GM19372 (cell line): ENCODE measurements around the gene MLLT3.

ENCODE experiments used
- ATAC-seq: cut with Tn5 transposase; IDR thresholded peaks from one replicate; pipeline ENCODE4 v1.9.1; 2021; ENCODE audit warnings: mild to moderate bottlenecking, low read depth, moderate library complexity; ENCODE audit not compliant: unreplicated experiment

Gene MLLT3

DNA sequence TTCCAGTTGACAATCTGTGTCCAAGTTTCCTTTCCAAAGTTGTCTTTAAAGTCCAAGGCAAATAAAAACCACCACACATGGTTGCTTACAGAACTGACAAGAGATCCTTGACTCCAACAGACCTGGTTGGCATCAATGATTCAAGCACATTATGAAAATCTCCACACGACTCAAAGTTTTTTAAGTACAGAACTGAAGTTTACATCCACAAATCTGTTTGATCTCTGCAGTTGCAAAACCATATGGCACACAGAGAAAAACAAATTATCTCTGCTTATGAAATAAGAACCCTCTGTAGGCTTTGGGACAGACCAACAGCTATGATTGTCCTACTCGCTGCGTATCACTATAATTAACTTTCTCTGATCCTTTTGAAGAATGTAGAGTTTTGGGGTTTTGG, 60.8 kb downstream of the MLLT3 start:
- ATAC-seq: no peak

DNA sequence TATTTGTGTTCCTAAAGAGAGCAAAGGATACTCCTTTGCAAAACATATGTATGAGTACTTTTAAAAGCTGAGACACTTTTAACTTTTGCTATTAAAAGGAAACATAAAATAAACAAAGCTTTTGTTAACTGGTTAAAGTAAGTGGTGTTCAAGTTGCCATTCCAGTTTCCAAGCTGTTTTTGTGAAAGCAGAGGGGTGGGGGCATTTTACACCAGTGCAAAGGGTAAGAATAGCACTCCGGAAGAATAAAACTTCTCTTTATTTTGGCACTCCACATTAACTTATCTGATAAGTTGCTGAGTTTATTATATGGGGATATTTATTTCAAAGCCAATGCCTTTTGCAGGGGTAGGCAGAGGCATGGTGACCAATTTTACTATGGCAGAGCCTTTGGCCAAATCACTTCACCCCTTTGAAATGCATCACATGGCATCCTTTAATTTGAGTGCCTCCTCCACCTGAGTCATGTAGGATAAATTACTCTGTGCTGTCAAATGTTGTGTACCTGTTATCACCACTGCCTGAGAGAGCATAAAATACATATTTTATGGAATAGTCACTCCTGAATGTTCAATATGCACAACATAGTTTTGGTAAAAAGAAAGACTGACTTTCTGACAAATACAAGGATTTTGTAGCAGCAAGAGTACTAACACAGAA, 62.9 kb downstream of the MLLT3 start:
- no peak for ATAC-seq

DNA sequence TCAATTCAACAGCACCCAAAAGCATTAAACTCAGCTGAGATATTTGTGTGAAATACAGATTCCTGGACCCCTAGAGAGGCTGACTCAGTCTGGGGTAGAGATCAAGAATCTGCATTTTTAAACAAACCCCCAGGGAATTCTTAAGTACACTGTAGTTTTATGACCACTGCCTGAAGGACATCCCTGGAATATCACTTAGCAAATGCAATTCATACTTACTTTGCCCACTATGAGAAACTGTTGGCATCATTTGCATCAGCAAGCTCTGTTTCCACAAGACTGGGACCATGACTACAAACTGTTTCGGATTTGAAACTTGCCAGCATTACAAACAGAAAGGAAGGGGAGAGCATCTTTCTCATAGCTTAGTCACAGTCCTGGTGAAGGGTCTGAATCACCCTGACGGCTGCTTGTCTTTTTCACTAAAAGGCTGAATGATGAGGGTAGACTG, 63.7 kb downstream of the MLLT3 start:
- ATAC-seq: no peak

DNA sequence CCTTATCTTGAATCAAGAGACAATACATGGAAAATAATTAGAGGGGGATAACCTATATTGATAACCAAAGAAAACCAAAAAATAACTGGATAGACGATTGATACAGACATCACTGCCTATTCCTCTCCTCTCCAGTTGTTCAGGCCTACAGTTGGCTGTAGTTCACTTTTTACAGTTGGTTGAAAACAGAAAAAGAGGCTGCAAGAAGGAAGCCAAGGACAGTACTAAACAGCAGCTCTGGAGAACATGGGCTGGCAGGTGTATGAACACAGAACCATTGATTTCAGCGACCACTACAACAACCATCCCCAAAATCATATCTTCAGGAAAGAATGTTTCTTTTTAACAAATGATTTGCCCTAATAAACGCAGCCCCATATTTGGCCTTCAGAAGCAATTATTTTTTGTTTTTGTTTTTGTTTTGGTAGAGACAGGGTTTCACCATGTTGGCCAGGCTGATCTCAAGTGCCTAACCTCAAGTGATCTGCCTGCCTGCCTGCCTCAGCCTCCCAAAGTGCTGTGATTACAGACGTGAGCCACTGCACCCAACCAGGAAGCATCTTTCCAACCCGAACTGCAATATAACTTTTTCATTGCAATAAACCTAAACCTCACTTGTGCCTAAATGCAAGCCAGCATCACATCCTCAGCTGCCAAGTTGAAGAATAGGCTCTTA, 64.3 kb downstream of the MLLT3 start:
- ATAC-seq: no peak

DNA sequence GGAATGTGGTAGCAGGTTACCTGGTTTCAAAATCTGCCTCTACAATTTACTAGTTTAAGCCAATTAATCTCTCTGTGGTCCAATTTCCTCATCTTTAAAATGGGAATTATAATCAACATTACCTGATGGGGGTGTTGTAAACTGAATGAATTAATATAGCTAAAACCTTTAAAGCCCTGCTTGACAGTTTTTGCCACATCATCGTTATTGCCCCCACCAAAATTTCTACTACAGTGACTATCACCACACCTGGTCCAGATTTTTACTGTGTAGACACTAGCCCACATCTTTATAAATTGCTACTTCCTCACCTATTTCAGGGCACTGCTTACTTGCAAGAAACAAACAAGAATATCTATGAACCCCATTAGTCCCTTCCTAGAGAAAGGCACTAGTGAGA, 65.0 kb downstream of the MLLT3 start:
- no peak for ATAC-seq

DNA sequence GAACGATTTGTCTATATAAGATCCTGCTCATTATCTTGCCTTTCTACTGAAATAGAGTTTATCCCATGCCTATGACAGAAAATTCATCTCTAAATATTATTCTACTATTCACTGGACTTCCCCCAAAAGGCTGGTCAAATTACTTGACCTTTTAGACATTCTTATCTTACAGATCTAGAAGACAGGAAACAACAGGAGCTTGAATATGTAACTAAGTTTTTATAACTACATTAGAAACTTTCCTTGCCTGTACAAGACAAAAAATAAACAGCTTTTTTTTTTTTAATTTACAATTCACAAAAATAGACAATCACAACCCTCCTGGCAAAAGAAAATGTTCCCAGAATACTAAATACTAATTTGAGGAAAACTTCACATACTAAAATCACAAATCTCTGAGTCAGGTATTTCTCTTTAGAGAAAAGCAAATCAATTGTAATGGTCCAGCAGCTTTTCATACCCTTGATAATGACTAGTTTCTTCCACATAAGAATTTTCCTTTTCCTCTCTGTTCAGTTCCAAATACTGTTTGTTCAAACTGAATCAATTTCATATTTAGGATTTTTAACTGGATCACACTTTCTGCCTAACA, 68.6 kb downstream of the MLLT3 start:
- ATAC-seq: no peak

DNA sequence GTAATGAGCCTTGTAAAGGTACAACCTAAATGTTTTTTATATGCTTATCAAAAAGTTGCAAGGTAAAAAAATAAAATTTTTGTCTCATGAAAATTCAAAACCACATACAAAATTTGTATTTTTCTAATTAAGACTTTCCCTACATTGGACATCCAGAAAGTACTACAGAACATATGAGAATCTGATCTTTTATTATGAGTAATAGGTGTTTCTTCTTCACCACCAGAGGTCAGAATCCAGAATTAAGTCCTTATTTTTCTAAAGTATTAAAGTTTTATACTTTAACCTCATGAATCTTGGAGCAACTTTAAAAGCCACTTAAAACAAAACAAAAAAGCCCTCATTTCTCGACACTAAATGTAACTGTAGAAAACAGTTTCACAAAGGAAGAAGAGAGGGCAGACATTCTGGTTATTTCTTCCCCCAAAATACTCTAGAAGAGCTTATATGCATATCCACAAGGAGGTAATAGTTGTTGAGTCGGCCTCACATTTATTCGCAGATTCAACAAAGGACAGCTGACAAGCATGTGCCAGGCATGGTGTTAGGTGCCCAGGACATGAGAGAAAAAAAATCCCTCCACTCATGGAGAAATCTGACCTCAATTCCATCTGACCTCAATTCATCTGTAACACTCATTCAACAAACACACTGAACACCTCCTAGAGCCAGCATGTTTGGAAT, 69.3 kb downstream of the MLLT3 start:
- no peak for ATAC-seq

DNA sequence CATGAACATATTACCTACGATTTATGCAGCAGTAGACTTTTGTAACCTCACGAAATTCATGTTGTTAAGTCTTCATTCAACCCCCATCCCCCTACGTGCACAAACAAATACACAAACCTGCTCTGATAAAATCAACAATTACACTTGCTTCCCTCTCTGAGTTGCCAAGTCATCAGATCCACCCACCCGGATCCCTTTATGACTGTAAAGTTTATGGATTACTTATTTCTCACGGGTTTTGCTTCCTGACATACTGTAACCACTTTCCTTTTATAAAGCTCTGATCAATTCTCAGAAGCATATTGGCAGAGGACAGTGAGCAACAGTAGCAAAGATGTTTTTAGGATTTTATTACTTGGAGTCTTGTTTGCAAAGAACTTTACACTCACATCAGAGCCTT, 70.5 kb downstream of the MLLT3 start:
- peak; percentile 76 for ATAC-seq

DNA sequence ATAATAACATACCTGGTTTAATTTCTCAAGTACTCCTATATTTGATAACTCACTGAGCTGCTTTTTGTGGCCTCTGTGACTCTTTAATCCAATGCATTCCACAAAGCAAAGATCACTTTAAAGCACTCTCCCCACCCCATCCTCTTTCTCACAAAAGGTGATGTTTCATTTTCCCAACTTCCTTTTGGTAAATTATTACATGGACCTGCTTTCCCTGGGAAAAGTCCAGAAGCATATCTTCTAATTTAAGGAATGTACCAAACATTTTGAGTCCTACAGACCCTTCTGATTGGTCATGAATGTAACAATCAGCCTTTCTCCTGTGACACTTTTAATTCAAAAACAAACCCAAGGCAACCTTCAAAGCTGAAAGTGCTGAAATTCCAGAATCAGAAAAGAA, 71.1 kb downstream of the MLLT3 start:
- no peak for ATAC-seq

DNA sequence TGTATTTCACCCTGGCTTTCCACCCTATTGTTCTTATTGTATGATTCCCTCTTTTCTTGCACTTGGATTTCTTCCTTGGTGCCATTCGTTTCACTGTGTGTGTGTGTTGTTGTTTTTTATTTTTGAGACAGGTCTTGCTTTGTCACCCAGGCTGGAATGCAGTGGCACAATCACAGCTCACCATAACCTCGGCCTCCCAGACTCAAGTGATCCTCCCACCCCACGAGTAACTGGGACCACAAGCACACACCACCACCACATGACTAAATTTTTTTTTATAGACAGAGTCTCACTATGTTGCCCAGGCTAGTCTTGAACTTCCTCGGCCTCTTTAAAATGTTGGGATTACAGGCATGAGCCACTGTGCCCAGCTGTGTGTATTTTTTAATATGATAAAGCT, 72.0 kb downstream of the MLLT3 start:
- no peak for ATAC-seq

DNA sequence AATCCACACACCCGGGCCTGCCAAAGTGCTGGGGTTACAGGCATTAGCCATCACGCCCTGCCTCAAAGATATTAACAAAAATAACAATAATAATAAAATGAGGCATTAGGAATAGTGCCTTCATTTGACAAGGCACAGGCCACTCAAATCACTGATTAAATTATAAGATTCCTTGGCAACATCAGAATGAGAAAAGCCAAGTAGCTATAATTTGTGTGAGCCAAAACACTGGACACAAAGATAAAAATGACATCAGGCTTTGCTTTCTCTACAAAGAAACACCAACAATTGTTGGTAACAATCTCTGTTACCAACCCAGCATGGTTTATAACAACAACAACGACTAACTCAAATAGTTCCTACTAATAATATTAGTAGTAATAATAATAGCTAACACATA, 73.2 kb downstream of the MLLT3 start:
- no peak for ATAC-seq

DNA sequence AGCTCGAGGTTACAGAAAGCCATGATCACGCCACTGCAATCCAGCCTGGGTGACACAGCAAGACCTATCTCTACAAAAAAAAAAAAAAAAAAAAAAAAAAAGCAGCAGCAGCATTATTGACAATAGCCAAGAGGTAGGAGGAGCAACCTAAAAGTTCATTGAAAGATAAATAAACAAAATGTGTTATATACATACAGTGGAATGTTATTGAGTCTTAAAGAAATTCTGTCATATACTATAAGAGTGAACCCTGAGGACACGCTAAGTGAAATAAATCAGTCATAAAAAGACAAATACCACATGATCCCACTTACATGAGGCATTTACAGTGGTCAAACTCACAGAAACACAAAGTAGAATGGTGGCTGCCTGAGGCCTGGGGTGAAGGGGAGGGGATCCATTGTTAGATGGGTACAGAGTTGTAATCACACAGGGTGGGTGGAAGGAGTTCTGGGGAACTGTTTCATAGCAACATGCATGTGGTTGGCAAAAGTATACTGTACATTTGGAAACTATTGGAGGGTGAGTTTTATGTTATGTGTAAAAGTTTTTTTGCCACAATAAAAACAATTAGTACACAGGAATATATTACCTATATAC, 77.2 kb downstream of the MLLT3 start:
- ATAC-seq: no peak

DNA sequence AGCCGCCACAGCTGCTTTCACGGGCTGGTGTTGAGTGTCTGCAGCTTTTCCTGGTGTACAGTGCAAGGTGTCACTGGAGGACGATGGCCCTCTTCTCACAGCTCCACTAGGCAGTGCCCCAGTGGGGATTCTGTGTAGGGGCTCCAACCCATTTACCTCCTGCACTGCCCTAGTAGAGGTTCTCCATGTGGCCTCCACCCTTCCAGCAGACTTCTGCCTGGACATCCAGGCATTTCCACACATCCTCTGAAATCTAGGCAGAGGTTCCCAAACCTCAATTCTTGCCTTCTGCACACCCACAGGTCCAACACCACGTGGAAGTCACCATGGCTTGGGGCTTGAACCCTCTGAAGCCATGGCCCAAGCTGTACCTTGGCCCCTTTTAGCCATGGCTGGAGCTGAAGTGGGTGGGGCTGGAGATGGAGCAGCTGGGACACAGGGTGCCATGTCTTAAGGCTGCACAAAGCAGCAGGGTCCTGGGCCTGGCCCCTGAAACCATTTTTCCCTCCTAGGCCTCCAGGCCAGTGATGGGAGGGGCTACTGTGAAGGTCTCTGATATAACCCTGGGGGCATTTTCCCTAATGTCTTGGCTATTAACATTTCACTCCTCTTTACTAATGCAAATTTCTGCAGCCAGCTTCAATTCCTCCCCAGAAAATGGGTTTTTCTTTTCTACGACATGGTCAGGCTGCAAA, 82.0 kb downstream of the MLLT3 start:
- ATAC-seq: no peak

DNA sequence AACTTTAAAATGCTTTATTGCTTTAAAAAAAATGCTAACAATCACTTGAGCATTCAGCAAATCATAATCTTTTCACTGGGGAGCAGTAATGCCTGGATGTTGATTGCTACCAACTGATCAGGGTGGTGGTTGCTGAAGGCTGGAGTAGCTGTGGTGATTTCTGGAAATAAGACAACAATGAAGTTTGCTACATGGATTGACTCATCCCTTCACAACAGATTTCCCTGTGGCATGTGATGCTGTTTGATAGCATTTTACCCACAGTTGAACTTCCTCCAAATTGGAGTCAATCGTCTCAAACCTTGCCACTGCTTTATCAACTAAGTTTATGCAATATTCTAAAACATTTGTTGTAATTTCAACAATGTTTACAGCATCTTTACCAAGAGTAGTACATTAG, 83.3 kb downstream of the MLLT3 start:
- ATAC-seq: no peak

DNA sequence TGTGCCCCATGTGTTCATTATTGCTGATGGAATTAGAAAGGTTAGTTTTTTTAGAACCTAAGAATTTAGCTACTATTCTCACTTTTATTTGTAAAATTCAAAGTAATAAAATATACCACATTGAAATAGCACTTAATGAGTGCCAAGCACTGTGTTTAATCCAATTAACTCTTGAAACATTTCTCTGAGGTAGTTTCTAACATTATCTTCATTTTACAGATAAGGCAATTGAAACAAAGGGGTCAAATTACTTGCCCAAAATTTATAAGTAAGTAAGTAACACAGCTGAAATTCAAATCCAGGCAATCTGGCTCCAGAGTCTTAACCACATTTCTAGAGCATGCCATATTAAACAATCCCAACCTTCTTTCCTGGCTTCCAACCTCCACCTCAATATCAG, 84.2 kb downstream of the MLLT3 start:
- no peak for ATAC-seq

DNA sequence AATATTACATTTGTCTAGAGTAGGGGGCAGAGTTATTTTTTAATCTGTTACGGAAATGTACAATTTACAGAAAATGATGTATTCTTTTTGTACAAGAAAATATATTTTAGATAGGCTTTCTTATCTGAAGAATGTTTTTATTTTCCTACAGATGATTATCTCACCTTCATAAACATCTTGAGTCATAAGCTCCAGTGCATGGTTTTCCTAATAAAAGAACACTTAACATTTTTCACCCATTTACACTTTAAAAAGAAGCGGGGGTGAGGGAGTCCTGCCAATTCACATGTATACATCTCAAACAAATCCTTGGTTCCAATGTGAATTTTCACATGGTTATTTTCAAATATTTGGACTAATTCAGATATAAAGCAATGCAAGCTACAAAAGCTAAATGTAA, 85.0 kb downstream of the MLLT3 start:
- ATAC-seq: no peak

DNA sequence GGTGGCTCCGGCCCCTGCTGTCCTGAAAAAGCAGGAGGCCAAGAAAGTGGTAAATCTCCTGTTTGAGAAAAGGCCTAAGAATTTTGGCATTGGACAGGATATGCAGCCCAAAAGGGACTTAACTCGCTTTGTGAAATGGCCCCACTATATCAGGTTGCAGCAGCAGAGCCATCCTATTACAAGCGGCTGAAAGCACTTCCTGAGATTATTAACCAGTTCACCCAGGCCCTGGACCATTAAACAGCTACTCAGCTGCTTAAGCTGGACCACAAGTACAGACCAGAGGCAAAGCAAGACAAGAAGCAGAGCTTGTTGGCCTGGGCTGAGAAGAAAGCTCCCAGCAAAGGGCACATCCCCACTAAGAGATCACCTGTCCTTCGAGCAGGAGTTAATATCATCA, 89.7 kb downstream of the MLLT3 start:
- ATAC-seq: no peak

DNA sequence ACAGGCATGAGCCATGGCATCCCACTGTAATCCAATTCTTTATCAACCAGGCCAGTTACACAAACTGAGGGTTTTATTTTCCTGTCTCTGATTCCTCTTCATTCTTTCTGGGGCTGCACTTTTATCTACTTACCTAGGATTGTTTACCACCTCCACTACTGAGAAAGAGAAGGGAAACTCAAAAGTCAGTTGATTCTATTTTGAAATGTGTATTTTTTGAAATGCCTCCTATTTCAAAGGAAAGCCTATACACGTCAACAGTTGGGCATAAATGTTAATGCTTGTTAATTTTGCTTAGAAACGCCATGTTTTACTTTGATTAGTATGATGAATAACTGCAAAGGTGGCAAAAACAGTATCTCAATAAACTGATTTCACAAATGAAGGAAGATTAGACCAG, 92.5 kb downstream of the MLLT3 start:
- no peak for ATAC-seq

DNA sequence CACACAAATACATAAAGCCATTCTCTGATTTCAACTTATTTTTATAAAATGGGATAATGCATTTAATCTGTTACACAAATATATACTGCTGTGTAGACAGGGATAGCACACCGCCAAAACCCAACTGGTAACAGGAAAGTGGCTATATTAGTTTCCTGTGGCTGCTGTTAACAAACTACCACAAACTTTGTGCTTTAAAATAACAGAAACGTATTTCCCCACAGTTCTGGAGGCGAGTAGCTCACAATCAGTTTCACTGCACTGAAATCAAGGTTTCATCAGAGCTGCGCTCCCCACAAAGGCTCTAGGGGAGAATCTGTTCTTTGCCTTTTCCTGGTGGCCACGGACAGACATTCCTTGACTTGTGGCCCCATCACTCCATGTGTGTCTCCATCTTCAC, 94.0 kb downstream of the MLLT3 start:
- ATAC-seq: no peak

DNA sequence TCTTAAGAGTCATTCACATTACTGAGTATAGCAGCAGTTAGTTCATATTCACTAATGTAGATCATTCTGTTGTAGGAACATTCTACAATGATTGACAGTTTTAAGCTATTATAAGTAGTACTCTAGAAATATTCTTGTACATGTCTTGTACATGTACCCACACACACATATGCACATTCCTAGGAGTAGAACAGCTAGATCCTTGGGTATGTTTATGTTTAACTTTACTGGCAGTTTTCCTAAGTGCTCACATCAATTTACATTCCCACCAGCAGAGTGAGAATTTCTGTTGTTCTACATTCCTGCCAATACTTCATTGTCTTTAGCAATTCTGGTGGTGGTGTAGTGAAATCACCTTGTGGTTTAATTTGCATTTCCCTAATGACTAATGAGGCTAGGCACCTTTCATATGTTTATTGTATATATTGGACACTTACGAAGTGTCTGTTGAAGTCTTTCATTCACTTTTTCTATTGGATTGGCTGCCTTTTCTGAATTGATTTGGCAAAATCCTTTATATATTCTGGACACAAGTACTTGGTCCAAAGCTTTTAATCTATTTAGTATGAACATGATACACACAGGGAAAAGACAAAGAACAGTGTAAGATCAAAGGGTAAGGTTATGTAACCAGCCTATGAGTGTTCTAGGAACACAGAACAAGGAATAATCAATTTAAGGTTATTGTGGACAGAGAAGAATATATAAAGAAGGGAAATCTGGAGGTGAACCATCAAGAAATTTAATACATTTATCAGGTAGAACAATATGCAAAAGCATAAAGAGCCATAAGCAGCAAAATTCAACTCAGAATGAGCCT, 95.6 kb downstream of the MLLT3 start:
- ATAC-seq: peak; percentile 65
